ENCODE results near the gene DUSP22. TPM values are rescaled to one million over a fixed set of nuclear protein-coding genes. Genes with fewer than 3 reads are reported as not detected.

DUSP22 gene
- total and polyA plus RNA-seq, 9 of the 15 experiments (the other 6 are each of a cell fraction or from before 2014, with no cell fraction given): 9.3 to 19.4 (median 11.8) TPM

DNA sequence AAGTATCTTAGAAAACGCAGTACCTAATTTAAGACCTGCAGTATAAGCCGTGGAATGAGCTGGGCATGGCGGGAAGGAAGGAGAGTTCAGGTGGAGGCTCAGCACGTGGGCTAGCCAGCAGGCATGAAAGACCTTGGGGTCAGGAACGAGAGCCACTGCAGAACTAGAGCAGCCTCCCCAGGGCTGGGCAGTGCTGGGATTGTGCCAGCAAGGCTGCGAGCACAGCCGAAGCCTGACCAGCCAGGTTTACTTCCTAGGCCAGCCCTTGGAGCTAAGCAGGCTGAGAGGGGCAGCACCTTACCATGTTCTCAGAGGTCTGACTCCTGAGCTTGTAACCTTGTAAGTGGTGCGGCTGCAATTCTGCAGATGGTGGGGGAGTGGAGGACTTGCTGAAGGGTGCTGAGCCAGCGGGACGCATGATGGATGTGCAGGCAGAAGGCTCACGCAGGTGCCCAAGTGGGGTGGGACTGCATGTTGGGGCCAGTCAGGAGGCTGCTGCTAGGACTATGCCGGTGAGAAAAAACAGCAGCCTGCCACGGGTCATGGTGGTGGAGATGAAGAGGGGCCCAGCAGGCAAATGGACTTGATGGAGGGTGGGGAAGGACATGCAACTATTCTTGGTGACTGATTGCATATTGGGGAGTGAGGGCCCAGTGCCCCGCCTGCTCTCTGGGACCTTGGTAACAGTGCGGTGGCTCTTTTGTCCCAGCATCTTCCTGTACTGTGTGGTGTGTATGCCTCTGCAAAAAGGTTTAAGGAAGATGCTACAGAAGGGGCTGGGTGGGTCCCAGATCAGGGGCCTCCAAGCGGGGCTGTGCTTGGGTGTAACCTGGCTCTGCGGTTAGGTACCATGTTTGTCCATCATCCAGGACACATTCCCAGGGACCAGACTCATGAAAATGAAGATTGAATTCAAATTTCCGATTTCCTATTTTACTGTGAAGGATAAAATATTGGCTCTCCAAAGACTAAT, 61.6 kb downstream of the DUSP22 start:
- Histone ChIP-seq H3K9me1 (ENCODE audit: control insufficient read depth, insufficient read depth, low read length) (no peaks in the 10 kb centered on the region), H3K36me3 (ENCODE audit: control insufficient read depth, insufficient read depth, low read length) (no peaks in the 10 kb centered on the region), H3K79me2 (ENCODE audit: control insufficient read depth, insufficient read depth, low read length) (no peaks in the 10 kb centered on the region), H3K4me2 (ENCODE audit: insufficient read depth, low read length) (no peak overlapping the region), H3K4me1 (replicated peaks in 1 of 2; ENCODE audit: control insufficient read depth in 2 of 2, insufficient read depth in 2 of 2, low read length in 2 of 2) (no peaks in the 10 kb centered on the region), H3K9ac (ENCODE audit: insufficient read depth in 1 of 2, low read depth in 2 of 2, low read length in 2 of 2) (no peak overlapping the region), H4K20me1 (replicated peaks; ENCODE audit: control insufficient read depth, insufficient read depth, low read length) (peaks cover 11% of the 10 kb centered on the region; the same call in 1 of the 2 replicates), H3K27ac (ENCODE audit: extremely low read depth, low read depth, low read length) (no peak overlapping the region), H2AFZ (ENCODE audit: low read depth, low read length) (no peak overlapping the region), H3K4me3 (no peak overlapping the region), H3K27me3 (ENCODE audit: control insufficient read depth in 2 of 2, insufficient read depth in 2 of 2, low read length in 2 of 2) (peaks cover 15 to 55% of the 10 kb centered on the region in 2 experiments; a peak in 4 of 5 replicates), H3K9me3 (replicated peaks; ENCODE audit: control insufficient read depth, insufficient read depth, low read depth, low read length) (no peaks in the 10 kb centered on the region)
- in situ Hi-C loops (cut with MboI): no loop called here
- ChIA-PET POLR2A (interaction anchor here (0.6 to 0.7 kb wide), 2 partner anchors 31 to 55 kb away, joined by 3 to 4 read pairs; no protein-coding TSS in a partner anchor), CTCF (ENCODE audit: low intra/inter-chr PET ratio) (no interaction called here)
- intact Hi-C loops (cut with micrococcal nuclease): no loop called here
- WGBS (ENCODE audit: insufficient coverage, low coverage, missing lambda C conversion rate): 16% methylated on average over 18 of the region's 18 CpGs
- ATAC-seq (peak; percentile 15; the same call in 2 of the 3 replicates), DNase-seq (ENCODE audit: extremely low read depth in 1 of 4, low spot score in 3 of 4) (no peak), FAIRE-seq (no peak)
- TF ChIP-seq RFX7 (CRISPR knock-in tag; IDR thresholded peaks at IDR 0.05) (no peak), POLR2G (IDR thresholded peaks at IDR 0.05; ENCODE audit: low read depth, low read length) (peak; percentile 34; the same call in 1 of the 2 replicates), E2F3 (CRISPR knock-in tag; IDR thresholded peaks at IDR 0.05) (0 out of 2 replicates have a peak, but pooled peaks have one; percentile 35), PHF20 (IDR thresholded peaks at IDR 0.05; ENCODE audit: partially characterized antibody) (no peak)
- TF ChIP-seq, protein P1, sequence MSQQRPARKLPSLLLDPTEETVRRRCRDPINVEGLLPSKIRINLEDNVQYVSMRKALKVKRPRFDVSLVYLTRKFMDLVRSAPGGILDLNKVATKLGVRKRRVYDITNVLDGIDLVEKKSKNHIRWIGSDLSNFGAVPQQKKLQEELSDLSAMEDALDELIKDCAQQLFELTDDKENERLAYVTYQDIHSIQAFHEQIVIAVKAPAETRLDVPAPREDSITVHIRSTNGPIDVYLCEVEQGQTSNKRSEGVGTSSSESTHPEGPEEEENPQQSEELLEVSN (IDR thresholded peaks at IDR 0.05; ENCODE audit: borderline replicate concordance in 1 of 2, extremely low read depth in 1 of 2, insufficient read depth in 1 of 2, insufficient read length in 1 of 2, low read depth in 1 of 2, low read length in 1 of 2, poor library complexity in 1 of 2, severe bottlenecking in 1 of 2): peak in 1 of 2 experiments; percentile 14
- no TSS peak for BruUV-seq (replicated peaks)
